Measurements from ENCODE around the gene FBXO28.

- TF ChIP-seq EP300 (IDR thresholded peaks at IDR 0.05; ENCODE audit: borderline replicate concordance in 1 of 2, low read depth in 1 of 2, low read length in 1 of 2) (no peak), CHD2 (IDR thresholded peaks at IDR 0.05; ENCODE audit: low read length, partially characterized antibody) (no peak), CTCF (IDR thresholded peaks at IDR 0.05) (no peak), USF2 (IDR thresholded peaks at IDR 0.05; ENCODE audit: borderline replicate concordance, low read depth, low read length) (no peak), RAD21 (IDR thresholded peaks at IDR 0.05; ENCODE audit: low read length) (no peak), GABPA (IDR thresholded peaks at IDR 0.05; ENCODE audit: low read depth) (no peak), POLR2AphosphoS5 (IDR thresholded peaks at IDR 0.05; ENCODE audit: low read depth, low read length) (no peak), EZH2phosphoT487 (IDR thresholded peaks at IDR 0.05; ENCODE audit: borderline replicate concordance, low read depth) (no peak), JUND (IDR thresholded peaks at IDR 0.05) (no peak), TCF12 (IDR thresholded peaks at IDR 0.05) (no peak), RCOR1 (IDR thresholded peaks at IDR 0.05; ENCODE audit: low read length) (no peak), GATA2 (CRISPR knock-in tag; IDR thresholded peaks at IDR 0.05) (no peak), TAF1 (IDR thresholded peaks at IDR 0.05; ENCODE audit: borderline replicate concordance, low read depth, low read length) (no peak)
Observed at GRCh38 chr1:224160171-224160682, 46.3 kb downstream of the FBXO28 start.

Data from SK-N-SH (cell line).